A673 (cell line): ENCODE data around the gene STX4. TPM values are rescaled to one million over a fixed set of nuclear protein-coding genes. Genes with fewer than 3 reads are reported as not detected.
A peak's percentile ranks its signal among the peaks of the same experiment; 100 is the strongest.

Source experiments
- BruUV-seq: library from RNA; stranded (reverse); fragments of 400-500 nt; replicated peaks from 2 replicates; lab custom pipeline; 2021; lab: Mats Ljungman, UMichigan
- CTCF ChIA-PET: fragments of 300-600 bp; sonication (Branson Sonifier 250); formaldehyde crosslinking; loops from one replicate; lab custom pipeline; 2022; ENCODE audit warnings: antibody characterized with exemption; lab: Charles Lee
- POLR2A ChIA-PET: fragments of 300-600 bp; sonication (Branson Sonifier 250); formaldehyde crosslinking; loops from one replicate; lab custom pipeline; 2022; ENCODE audit warnings: antibody characterized with exemption; ENCODE audit not compliant: low non-redundant PET; lab: Charles Lee
- DNase-seq: peaks from one replicate; pipeline ENCODE4 v3.0.0-alpha.2; 2015; ENCODE audit warnings: low spot score
- H3K27ac ChIP-seq: fragments of 200-600 bp; sonication (generic); 2 replicates; pipeline ENCODE4 v1.5.1; 2016; ENCODE audit warnings: mixed run types, low read depth, mild to moderate bottlenecking, mixed read lengths, antibody characterized with exemption, low read length; ENCODE audit not compliant: poor library complexity, severe bottlenecking
- H3K27me3 ChIP-seq: fragments of 200-600 bp; sonication (generic); replicated peaks from 2 replicates; pipeline ENCODE4 v1.6.1; 2017; ENCODE audit warnings: mixed run types, low read depth, mild to moderate bottlenecking, mixed read lengths, antibody characterized with exemption, low read length; ENCODE audit not compliant: insufficient read depth, poor library complexity
- H3K36me3 ChIP-seq: fragments of 200-600 bp; sonication (generic); 2 replicates; pipeline ENCODE4 v1.6.1; 2016; ENCODE audit warnings: mixed run types, mild to moderate bottlenecking, mixed read lengths, antibody characterized with exemption, low read length; ENCODE audit not compliant: insufficient read depth, poor library complexity, severe bottlenecking
- H3K4me1 ChIP-seq: fragments of 200-600 bp; sonication (generic); 2 replicates; pipeline ENCODE4 v1.6.1; 2017; ENCODE audit warnings: mixed run types, mild to moderate bottlenecking, mixed read lengths, antibody characterized with exemption, low read length; ENCODE audit not compliant: insufficient read depth, poor library complexity, severe bottlenecking
- H3K4me3 ChIP-seq: fragments of 200-600 bp; sonication (generic); 2 replicates; pipeline ENCODE4 v1.5.1; 2016; ENCODE audit warnings: low read depth, mixed run types, mild to moderate bottlenecking, mixed read lengths, low read length; ENCODE audit not compliant: poor library complexity, severe bottlenecking
- H3K9me3 ChIP-seq: fragments of 200-600 bp; sonication (generic); 2 replicates; pipeline ENCODE4 v1.6.1; 2016; ENCODE audit warnings: mixed run types, low read depth, mild to moderate bottlenecking, mixed read lengths, antibody characterized with exemption, low read length; ENCODE audit not compliant: poor library complexity, severe bottlenecking
- CTCF ChIP-seq: fragments of 300-800, 200-600 bp; sonication (generic); conservative IDR thresholded peaks from 2 replicates; pipeline ENCODE4 v1.5.1; 2017; ENCODE audit warnings: low read depth, mild to moderate bottlenecking, antibody characterized with exemption, low read length, moderate library complexity, mixed read lengths
- EZH2 ChIP-seq: fragments of 200-600 bp; sonication (generic); IDR thresholded peaks from 2 replicates; pipeline ENCODE4 v1.6.1; 2017; ENCODE audit warnings: borderline replicate concordance, low read depth, mild to moderate bottlenecking, mixed read lengths, antibody characterized with exemption, low read length; ENCODE audit not compliant: poor library complexity, severe bottlenecking
- intact Hi-C: fragments of 100-400 bp; cut with micrococcal nuclease; formaldehyde crosslinking; loops from one replicate; pipeline ENCODE4 v1.10.0; 2022; ENCODE audit not compliant: unreplicated experiment
- total RNA-seq: library from RNA; stranded (reverse); gene quantifications from 2 replicates; pipeline ENCODE4 v1.2.3, GENCODE V29; 2021

STX4 gene
- total RNA-seq, 1 experiment from 2014 or later, result 31.2 TPM

DNA sequence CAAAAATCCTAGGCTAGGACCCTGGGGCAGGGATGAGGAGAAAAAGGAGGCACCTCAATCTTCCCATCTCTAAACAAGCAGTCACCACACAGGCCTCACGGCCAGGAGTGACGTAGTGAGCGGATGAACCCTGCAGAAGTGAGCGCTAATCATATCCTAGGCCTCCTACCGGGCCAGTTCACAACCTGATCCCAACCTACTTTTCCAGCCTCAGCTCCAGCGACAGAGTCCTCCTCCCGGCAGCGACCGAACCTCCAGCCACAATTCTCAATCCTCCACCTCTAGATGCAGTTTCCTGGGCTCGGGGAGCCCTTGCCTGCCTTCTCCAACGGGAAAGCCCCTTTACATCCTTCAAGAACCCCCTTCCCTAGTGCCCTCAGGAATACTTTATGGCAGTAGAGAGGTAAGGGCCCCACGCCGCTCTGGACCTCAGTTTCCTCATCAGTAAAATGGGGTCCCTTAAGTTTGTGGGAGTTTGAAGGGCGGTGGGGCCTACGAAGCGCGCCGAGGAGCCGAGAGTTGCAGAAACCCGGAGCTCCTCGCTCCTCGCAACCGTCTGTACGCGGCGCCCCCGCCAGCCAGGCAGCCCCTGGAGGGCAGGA, 39.3 kb downstream of the STX4 start:
- Histone ChIP-seq H3K4me3 (peak overlapping the region; percentile 89), H3K9me3 (no peaks in the 10 kb centered on the region), H3K4me1 (peaks cover 19% of the 10 kb centered on the region), H3K27me3 (no peaks in the 10 kb centered on the region), H3K36me3 (peaks cover 14% of the 10 kb centered on the region), H3K27ac (peak overlapping the region; percentile 99)
- TF ChIP-seq CTCF (no peak), EZH2 (no peak)
- intact Hi-C loops, result loop anchor here (1.0 kb wide), 1 partner anchor 38 kb away; no protein-coding TSS in a partner anchor
- peak; percentile 48 for DNase-seq
- BruUV-seq, result no TSS peak
- CTCF ChIA-PET, result no interaction called here
- POLR2A ChIA-PET, result no interaction called here

DNA sequence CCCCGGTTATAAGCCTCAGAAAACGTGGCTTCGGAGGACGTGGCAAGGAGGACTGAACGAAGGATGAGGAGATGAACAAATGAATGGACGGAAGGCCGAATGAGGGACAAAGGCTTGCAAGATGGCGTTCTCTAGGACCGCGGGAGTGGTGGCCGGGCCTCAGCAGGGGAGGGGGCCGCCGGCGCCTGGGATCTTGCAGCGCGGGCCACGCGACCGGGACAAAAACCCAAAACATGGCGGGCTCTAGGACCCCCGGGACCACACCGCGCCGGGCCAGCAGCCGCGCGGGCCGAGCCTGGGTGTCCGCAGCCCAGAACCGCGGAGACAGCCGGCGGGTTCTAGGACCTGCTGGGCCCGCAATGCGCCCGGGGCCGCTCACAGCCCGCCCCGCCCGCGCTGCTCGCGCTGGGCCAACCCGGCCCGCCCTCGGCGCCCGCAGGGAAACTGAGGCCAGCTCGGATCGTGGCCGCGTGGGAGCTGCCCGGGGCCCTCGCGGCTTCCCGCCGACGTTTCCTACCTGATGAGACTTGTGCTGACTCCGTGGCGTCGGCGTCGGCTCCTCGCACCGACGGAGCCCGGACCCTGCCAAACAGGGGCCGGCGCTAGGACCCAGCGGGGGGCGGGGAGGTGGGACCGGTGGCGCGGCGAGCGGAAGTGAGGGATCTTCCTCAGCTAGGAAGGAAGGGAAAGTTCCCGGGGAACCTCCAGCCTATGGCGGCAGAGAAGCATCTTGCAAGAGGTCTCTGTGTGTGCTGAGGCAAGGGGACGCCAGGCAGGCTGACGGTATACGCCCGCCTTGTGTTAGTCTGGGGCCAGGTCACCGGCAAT, 40.0 kb downstream of the STX4 start:
- ChIA-PET POLR2A (interaction anchor here (0.9 kb wide), 1 partner anchor 107 kb away, joined by 4 read pairs; the partner anchor contains the start of gene FUS), CTCF (interaction anchor here (1.3 kb wide), 1 partner anchor 69 kb away, joined by 7 read pairs; no protein-coding TSS in a partner anchor)
- no peak for TF ChIP-seq EZH2
- TF ChIP-seq CTCF, result no peak
- BruUV-seq, result no TSS peak
- peaks cover 19% of the 10 kb centered on the region for H3K4me1 ChIP-seq
- intact Hi-C loops, result loop anchor here (1.0 kb wide), 1 partner anchor 39 kb away; no protein-coding TSS in a partner anchor
- peak; percentile 96 for DNase-seq
- H3K9me3 ChIP-seq, result no peaks in the 10 kb centered on the region
- peak overlapping the region; percentile 99 for H3K27ac ChIP-seq
- H3K27me3 ChIP-seq, result no peaks in the 10 kb centered on the region
- peaks cover 22% of the 10 kb centered on the region for H3K36me3 ChIP-seq
- peak overlapping the region; percentile 89 for H3K4me3 ChIP-seq

GRCh38 chr16:31073970-31074813, 40.8 kb downstream of the STX4 start, which contains the start of the genes ZNF646 and ZNF668:
TSS of gene ZNF646 (plus strand) at chr16:31074422. CDS start at chr16:31076325, 1,903 bp downstream.
TSS of gene ZNF668 (minus strand) at chr16:31074240. CDS start at chr16:31064459, 9,781 bp downstream.
- Histone ChIP-seq H3K27me3 (no peaks in the 10 kb centered on the region), H3K27ac (peak within 1 kb of the TSS; percentile 99), H3K4me1 (peaks cover 19% of the 10 kb centered on the region), H3K36me3 (peaks cover 30% of the 10 kb centered on the region), H3K4me3 (peak within 1 kb of the TSS; percentile 89), H3K9me3 (no peaks in the 10 kb centered on the region)
- TF ChIP-seq EZH2 (no peak), CTCF (no peak)
- no TSS peak for BruUV-seq
- CTCF ChIA-PET, result interaction anchor here (1.3 kb wide), 1 partner anchor 68 kb away, joined by 7 read pairs; no protein-coding TSS in a partner anchor
- DNase-seq, result peak; percentile 100
- POLR2A ChIA-PET, result interaction anchor here (0.9 kb wide), 1 partner anchor 106 kb away, joined by 4 read pairs; the partner anchor contains the start of gene FUS
- intact Hi-C loops, result loop anchor here (1.0 kb wide), 3 partner anchors 20 to 68 kb away; partner anchors contain the start of gene VKORC1
